Left ventricle myocardium inferior (tissue), 1 donor: Measurements from ENCODE around the gene FAM117A. TPM values are rescaled to one million over a fixed set of nuclear protein-coding genes. Genes with fewer than 3 reads are reported as not detected.
A peak's percentile ranks its signal among the peaks of the same experiment; 100 is the strongest.

Experiments used
- DNase-seq: peaks from one replicate; pipeline ENCODE4 v3.0.0-alpha.2; 2020
- H3K27ac ChIP-seq: fragments of 200-600 bp; replicated peaks from 2 replicates; pipeline ENCODE4 v1.8.0; 2021
- H3K27me3 ChIP-seq: fragments of 200-600 bp; 2 replicates; pipeline ENCODE4 v1.8.0; 2021; ENCODE audit warnings: low read depth
- H3K36me3 ChIP-seq: fragments of 200-600 bp; 2 replicates; pipeline ENCODE4 v1.8.0; 2021
- H3K4me1 ChIP-seq: fragments of 200-600 bp; 2 replicates; pipeline ENCODE4 v1.8.0; 2021
- H3K4me3 ChIP-seq: fragments of 200-600 bp; 2 replicates; pipeline ENCODE4 v1.8.0; 2021; ENCODE audit warnings: mild to moderate bottlenecking, moderate library complexity
- H3K9me3 ChIP-seq: fragments of 200-600 bp; replicated peaks from 2 replicates; pipeline ENCODE4 v1.8.0; 2021
- intact Hi-C: fragments of 100-400 bp; cut with micrococcal nuclease; formaldehyde crosslinking; loops from one replicate; pipeline ENCODE4 v1.11.0; 2022
- total RNA-seq: library from RNA; stranded (reverse); fragmentation: NEBNext Ultra II Directional; extraction: Animal tissue kit (Norgen Biotek cat#: 25700); gene quantifications from one replicate; pipeline ENCODE4 v1.2.1, GENCODE V29; 2021
- TF ChIP-seq, protein P1 (sequence below): fragments of 200-600 bp; IDR thresholded peaks from 2 replicates; pipeline ENCODE4 v1.8.0; 2021; ENCODE audit warnings: antibody characterized with exemption, mild to moderate bottlenecking, borderline replicate concordance
- donor health status: DM: no; HTN: yes; CAD: no; lungs with severe emphysema.

The FAM117A gene
- total RNA-seq, 1 donor from 2014 or later = 12.8 TPM

- intact Hi-C loops = loop anchor here (2.0 kb wide), 1 partner anchor 120 kb away; the partner anchor contains the start of gene NXPH3
- H3K4me3 ChIP-seq = no peak overlapping the region
- H3K4me1 ChIP-seq = peaks cover 54% of the 10 kb centered on the region
- H3K27ac ChIP-seq = no peak overlapping the region
- TF ChIP-seq, protein P1, sequence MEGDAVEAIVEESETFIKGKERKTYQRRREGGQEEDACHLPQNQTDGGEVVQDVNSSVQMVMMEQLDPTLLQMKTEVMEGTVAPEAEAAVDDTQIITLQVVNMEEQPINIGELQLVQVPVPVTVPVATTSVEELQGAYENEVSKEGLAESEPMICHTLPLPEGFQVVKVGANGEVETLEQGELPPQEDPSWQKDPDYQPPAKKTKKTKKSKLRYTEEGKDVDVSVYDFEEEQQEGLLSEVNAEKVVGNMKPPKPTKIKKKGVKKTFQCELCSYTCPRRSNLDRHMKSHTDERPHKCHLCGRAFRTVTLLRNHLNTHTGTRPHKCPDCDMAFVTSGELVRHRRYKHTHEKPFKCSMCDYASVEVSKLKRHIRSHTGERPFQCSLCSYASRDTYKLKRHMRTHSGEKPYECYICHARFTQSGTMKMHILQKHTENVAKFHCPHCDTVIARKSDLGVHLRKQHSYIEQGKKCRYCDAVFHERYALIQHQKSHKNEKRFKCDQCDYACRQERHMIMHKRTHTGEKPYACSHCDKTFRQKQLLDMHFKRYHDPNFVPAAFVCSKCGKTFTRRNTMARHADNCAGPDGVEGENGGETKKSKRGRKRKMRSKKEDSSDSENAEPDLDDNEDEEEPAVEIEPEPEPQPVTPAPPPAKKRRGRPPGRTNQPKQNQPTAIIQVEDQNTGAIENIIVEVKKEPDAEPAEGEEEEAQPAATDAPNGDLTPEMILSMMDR = peak; percentile 92
- no peaks in the 10 kb centered on the region for H3K9me3 ChIP-seq
- peaks cover 5% of the 10 kb centered on the region for H3K36me3 ChIP-seq
- no peaks in the 10 kb centered on the region for H3K27me3 ChIP-seq
- DNase-seq = peak; percentile 51
These were observed 68.9 kb downstream of the FAM117A start for GRCh38 chr17:49694847-49695697.

DNA sequence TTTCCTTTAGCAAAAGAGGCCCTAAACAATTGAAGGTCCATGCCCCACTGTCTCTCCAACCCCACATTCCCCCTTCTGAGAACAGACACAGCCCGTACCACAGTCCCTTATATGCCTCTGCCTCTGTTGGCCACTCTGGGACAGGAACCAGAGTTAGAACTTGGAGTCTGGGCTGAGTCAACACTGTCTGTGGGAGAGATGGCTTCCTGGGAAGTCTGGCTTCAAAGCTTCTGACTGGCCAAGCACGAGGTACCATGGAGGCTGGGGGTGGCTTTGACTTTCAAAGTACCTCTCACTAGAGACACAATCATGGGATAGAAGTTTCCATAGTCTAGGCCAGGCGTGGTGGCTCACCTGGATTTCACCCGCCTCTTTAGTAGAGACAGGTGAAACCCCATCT is 71.2 kb downstream of the FAM117A start:
- intact Hi-C loops = no loop called here
- peak overlapping the region; percentile 84 for H3K27ac ChIP-seq
- peaks cover 53% of the 10 kb centered on the region for H3K4me1 ChIP-seq

DNA sequence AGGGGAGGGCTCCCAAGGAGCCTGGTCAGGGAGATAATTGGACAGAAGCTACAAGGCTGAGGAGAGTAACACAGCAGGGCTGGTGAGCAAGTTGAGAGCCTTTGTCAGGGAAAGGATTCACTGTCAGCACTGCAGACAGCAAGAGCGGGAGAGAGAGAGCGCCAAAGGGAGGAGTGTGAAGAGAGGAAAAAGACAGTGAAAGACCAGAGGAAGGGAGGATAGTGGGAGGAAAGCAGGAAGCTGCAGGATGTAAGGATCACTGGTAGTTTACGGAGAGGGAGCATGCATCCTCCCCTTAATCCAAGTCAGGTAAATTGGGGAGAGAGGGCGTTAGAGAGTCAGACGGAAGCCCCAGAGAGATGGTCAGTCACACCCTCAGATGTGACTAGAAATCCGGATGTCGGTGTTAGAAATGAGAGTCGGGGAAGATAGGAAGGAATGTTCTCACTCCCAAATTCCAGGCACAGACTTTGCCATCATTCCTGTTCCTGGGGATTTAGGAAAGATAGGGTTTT is 72.2 kb downstream of the FAM117A start:
- Histone ChIP-seq H3K27ac (peak overlapping the region; percentile 84), H3K4me1 (peaks cover 54% of the 10 kb centered on the region), H3K27me3 (no peaks in the 10 kb centered on the region), H3K36me3 (no peaks in the 10 kb centered on the region), H3K9me3 (no peaks in the 10 kb centered on the region), H3K4me3 (peak overlapping the region; percentile 13)
- intact Hi-C loops = no loop called here
- TF ChIP-seq, protein P1 = no peak
- DNase-seq = no peak

More for the DNA sequence above, 71.2 kb downstream of the FAM117A start:
- H3K27me3 ChIP-seq = no peaks in the 10 kb centered on the region
- H3K9me3 ChIP-seq = no peaks in the 10 kb centered on the region
- no peak overlapping the region for H3K4me3 ChIP-seq
- DNase-seq = no peak
- no peaks in the 10 kb centered on the region for H3K36me3 ChIP-seq
- TF ChIP-seq, protein P1 = no peak

DNA sequence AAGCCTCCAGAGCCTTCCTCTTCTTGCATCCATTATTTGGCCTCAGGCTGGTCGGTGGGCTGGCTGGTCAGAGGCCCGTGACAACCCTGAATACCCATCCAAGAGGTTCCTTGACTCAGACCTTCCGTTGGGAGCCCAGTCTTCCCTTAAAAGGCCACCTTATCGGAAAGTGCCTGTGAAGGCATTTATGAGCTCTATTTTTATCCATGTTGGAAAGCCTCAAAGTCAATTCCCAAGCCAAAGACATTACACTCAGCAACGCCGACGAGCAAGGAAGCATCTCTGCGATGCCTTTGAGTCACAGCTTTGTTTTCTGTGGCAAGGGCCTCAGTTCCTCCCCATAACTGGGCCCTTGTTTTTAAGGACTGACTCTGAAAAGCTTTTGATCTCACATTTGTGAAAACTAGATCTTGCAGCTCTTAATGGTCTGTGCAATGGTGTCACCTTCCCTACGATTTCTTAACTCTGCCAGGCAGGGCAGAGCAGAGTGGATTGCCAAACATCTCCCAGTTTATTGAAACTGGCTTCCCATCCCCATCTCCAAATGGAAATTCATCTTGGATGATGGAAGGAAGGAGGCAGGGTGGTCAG is 72.8 kb downstream of the FAM117A start:
- H3K9me3 ChIP-seq = no peaks in the 10 kb centered on the region
- no peak for DNase-seq
- H3K27me3 ChIP-seq = no peaks in the 10 kb centered on the region
- H3K36me3 ChIP-seq = no peaks in the 10 kb centered on the region
- TF ChIP-seq, protein P1 = no peak
- peak overlapping the region; percentile 84 for H3K27ac ChIP-seq
- intact Hi-C loops = no loop called here
- H3K4me3 ChIP-seq = peak overlapping the region; percentile 13
- H3K4me1 ChIP-seq = peaks cover 54% of the 10 kb centered on the region

GRCh38 chr17:49690256-49690655 is 73.7 kb downstream of the FAM117A start:
- TF ChIP-seq, protein P1 = no peak
- H3K27ac ChIP-seq = peak overlapping the region; percentile 84
- H3K4me3 ChIP-seq = no peak overlapping the region
- H3K27me3 ChIP-seq = no peaks in the 10 kb centered on the region
- H3K9me3 ChIP-seq = no peaks in the 10 kb centered on the region
- intact Hi-C loops = no loop called here
- no peaks in the 10 kb centered on the region for H3K36me3 ChIP-seq
- no peak for DNase-seq
- H3K4me1 ChIP-seq = peaks cover 50% of the 10 kb centered on the region
